K562 treated with DMSO at 1 percent for 4 hours (cell line): ENCODE results near the gene PRRC2A. TPM values are rescaled to one million over a fixed set of nuclear protein-coding genes. Genes with fewer than 3 reads are reported as not detected.

Source experiments
- total RNA-seq: library from RNA; unstranded; fragments of 300-600 nt; gene quantifications from 2 replicates; pipeline ENCODE4 v1.2.3, GENCODE V29; 2022; ENCODE audit not compliant: insufficient read depth

The PRRC2A gene
- 185 and 248 TPM in 2 replicates for total RNA-seq

DNA sequence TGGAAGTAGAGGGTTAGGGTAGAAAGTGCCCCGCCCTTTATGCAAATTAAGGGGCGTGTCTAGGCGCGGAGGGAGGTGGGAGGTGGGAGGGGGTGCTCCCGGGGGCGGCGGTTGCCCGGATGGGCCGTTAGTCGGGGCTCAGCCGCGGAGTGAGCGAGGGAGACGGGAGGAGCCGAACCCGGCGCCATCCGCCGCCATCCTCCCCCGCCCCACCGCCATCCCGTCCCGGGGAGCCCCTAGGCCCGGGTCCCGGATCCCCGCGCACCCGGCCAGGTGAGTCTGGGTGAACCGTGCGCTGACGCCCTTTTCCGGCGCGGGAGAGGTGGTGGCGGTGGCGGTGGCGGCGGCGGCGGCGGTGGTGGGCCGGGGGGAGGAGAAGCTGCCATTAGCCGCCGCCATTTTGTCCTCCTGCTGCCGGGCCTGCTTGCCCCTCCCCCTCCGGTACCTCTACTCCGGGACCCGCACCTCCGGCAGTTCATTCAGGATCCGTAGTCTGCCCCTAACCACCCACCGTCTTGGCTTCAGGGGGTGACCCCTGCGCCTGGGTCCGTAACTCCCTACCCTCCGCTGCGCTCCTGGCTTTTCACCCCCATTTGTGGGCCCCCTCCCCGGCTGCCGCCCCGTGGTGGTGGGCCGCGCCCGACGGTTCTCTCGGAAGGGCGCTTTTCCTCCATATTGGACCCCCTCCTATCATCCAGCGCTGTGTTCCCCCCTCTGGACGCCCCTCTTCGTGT lies at the start of gene PRRC2A:
Gene PRRC2A, plus strand, starts transcription at position 130 of the 734 bp plus-strand sequence. CDS start 2,075 bp downstream, outside the sequence.

DNA sequence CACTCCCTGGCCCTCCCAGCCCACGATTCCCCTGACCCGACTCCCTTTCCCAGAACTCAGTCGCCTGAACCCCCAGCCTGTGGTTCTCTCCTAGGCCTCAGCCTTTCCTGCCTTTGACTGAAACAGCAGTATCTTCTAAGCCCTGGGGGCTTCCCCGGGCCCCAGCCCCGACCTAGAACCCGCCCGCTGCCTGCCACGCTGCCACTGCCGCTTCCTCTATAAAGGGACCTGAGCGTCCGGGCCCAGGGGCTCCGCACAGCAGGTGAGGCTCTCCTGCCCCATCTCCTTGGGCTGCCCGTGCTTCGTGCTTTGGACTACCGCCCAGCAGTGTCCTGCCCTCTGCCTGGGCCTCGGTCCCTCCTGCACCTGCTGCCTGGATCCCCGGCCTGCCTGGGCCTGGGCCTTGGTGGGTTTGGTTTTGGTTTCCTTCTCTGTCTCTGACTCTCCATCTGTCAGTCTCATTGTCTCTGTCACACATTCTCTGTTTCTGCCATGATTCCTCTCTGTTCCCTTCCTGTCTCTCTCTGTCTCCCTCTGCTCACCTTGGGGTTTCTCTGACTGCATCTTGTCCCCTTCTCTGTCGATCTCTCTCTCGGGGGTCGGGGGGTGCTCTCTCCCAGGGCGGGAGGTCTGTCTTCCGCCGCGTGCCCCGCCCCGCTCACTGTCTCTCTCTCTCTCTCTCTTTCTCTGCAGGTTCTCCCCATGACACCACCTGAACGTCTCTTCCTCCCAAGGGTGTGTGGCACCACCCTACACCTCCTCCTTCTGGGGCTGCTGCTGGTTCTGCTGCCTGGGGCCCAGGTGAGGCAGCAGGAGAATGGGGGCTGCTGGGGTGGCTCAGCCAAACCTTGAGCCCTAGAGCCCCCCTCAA lies 48.2 kb upstream of the PRRC2A start, which contains the start of gene LTA:
Gene LTA, plus strand, starts transcription at position 249 of the 871 bp plus-strand sequence. Its CDS starts 454 bp downstream, at position 703.

DNA sequence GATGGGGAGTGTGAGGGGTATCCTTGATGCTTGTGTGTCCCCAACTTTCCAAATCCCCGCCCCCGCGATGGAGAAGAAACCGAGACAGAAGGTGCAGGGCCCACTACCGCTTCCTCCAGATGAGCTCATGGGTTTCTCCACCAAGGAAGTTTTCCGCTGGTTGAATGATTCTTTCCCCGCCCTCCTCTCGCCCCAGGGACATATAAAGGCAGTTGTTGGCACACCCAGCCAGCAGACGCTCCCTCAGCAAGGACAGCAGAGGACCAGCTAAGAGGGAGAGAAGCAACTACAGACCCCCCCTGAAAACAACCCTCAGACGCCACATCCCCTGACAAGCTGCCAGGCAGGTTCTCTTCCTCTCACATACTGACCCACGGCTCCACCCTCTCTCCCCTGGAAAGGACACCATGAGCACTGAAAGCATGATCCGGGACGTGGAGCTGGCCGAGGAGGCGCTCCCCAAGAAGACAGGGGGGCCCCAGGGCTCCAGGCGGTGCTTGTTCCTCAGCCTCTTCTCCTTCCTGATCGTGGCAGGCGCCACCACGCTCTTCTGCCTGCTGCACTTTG lies 45.1 kb upstream of the PRRC2A start, which contains the start of gene TNF:
Gene TNF, plus strand, starts transcription at position 231 of the 567 bp plus-strand sequence. Its CDS starts 177 bp downstream, at position 408.

DNA sequence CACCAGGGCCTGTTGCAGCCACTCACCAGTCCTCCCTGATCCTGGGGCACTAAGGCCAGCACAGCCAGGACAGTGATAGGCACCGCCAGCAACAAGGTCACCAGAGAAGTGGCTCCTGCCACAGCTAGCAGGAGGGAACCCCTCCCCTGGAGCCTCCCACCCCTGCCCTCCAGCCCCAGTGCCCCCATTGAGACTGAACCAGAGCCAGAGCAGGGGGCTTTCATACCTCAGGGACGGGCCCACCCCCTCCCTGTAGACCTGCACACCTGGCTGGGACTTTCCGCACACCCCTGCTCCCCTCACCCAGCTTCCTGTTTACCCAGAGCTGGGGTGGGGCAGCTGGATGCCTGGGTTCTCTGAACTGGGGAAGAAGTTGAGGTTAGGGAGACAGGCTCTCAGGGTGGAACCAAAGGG lies 38.3 kb upstream of the PRRC2A start, which contains the start of gene LTB:
Gene LTB, minus strand, starts transcription at position 195 of the 414 bp plus-strand sequence. Its CDS starts 7 bp downstream, at position 188.

DNA sequence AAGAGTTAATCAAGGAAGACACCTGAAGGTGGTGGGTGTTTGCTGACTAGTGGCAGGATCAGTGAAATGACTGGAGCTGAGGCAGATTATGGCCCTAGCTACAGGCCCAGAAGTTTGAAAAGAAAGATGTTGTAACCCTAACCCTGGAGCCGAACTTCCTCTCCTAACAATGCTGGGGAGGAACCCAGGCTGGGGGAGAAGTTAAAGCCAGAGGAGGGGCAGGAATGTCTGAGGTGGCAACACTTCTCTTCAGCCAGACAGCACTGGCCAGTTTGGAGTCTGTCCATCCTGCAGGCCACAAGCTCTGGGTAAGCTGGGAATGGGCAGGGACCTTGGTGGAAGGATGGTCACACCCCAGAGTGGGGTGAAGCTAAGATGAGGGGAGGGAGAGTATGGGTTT lies 34.5 kb upstream of the PRRC2A start, which contains the start of gene LST1:
Gene LST1, plus strand, starts transcription at position 270 of the 400 bp plus-strand sequence. CDS start 1,023 bp downstream, outside the sequence.

DNA sequence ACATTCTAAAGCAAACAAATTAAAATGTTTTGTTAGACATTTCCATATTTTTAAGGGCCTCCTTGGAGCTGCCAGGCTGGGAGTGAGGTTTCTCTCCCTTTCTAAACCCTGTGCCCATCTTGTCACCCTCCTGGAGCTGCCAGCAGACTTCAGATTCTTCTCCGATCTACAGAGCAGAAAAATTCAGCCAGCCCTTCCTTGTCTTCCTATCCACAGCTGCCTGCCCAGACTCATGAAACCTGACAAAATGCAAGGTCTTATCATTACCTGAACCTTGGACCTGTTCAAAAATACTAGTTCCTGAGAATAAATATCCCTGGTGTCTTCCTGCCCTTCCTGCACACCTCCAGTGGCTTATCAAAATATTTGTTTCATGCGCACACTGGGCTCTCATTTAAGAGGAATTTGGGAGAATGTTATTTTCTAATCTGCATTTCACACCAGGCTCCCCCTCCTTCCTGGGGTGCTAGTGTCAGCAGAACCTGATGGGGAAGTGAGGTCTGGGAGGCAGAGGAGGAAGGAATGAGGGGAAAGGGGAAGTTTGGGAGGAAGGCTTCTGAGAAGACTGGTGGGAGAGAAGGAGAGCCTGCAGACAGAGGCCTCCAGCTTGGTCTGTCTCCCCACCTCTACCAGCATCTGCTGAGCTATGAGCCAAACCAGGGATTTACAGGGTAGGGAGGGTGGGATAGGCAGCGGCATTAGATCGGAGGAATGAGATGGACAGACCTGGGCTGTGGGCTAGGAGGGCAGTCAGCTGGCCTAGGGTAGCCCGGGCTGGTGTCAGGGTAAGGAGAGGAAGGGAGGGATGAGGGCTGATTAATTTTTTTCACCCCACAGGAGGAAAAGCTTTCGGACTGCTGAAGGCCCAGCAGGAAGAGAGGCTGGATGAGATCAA lies 5.6 kb upstream of the PRRC2A start, which contains the start of gene AIF1:
Gene AIF1, plus strand, starts transcription at position 551 of the 895 bp plus-strand sequence. Its CDS starts 96 bp downstream, at position 647.

DNA sequence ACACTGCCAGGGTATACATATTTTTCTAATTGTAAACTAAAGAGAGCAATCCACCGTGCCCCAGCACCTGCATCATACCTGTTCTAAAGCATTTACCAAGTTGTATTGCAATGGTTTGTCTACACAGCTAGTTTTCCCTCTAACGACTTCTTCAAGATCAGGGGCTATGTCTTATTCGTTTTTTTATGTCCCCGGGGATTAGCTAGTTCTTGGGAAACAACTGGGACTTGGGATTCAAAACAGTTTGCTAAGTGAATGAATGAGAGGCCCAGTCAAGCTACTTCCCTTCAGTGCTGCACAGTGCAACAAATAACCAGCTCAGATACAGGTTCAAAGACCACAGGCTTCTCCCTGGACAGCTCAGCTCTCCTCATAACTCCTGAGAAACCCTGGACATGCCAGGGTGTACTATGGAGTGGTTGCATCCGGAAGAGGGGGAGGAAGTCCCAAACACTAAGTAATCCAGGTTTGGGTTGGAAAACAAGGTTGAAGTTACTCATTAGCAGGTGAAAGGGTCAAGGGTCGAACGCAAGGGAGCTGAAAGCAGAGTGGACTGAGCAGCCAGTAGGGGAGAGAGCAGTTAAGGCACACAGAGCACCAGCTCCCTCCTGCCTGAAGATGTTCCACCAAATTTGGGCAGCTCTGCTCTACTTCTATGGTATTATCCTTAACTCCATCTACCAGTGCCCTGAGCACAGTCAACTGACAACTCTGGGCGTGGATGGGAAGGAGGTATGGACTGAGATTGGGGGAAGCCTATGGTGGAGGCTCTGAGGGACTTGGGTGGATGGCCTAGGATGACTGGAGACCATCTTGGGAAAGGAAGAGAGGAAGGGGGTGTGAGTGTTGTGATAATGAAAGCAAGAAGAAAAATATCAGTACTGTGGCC lies 35.1 kb downstream of the PRRC2A start, which contains the start of gene APOM:
Gene APOM, plus strand, starts transcription at position 546 of the 889 bp plus-strand sequence. Its CDS starts 73 bp downstream, at position 619.

DNA sequence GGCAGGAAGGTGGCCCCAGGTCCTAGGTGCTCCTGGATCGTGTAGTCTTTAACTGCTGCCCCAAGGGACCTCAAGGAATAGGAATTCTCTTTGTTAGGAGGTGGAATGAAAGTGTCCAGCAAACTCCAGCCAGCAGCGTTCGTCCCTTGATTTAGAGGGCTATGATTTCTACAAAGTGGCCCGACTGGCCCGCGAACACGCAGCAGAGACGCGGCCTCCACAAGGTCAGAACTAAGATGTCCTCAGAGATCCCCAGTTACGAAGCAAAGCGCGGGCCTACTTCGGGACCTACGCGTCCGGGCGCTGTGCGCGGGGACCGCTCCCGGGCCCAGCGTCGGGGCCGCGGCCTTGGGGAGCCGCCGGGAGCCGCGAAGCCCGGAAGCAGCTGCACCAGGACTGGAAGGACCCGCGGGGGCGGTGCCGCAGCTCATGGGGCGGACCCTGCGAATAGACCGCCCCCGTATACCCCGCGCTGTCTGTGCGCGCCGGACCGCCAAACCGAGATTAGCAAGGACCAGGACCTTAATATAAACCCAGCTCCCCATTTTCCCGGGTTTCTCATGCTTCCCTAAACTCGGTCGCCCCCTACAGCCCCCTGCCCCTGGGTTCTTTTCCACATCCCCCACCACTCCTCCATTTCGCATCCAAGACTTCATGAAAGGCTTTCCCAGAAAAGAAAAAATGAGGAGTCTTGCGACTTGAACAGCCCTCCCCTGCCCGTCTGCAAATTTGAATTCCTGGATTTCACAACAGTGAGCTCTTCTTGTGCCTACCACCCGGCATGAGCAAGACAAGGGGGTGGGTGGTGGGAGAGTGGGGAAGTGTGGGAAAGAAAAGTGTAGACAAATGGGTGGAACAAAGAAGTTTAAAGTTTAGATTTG lies 40.1 kb downstream of the PRRC2A start, which contains the start of gene C6orf47:
Gene C6orf47, minus strand, starts transcription at position 398 of the 881 bp plus-strand sequence. CDS start 831 bp downstream, outside the sequence.

DNA sequence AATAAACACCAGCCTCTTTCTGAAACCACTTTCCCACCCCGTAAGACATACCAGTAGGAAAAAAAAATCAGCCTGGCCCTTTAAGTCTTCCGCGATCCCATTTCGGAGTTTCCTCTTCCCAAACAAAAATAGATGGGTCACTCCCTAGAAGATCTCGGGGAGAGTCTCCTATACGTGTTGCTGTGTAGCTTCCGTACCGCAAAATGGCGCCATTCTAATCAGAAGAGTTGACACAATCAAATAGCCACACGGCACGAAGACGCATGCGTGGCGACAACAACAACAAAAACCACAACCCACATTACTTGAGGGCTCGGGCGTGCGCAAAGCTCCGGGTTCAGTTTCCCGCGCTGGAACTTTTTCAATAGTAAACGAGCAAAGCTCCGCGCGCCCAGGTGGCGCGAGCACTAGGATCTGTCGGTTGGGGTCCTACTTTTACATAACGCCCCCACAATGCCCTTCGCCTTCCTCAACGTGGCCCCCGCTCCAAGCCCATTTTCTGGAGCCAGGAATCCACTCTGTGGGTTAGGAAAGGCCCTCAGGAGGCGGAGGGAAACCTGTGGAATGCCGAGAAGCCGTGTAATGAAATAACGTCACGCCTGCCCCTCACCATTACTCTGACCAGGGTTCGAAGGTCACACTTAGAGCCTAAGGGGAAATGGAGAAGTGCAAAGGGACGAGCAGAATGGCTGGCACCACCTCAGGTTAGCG lies 44.4 kb downstream of the PRRC2A start, which contains the start of gene GPANK1:
Gene GPANK1, minus strand, starts transcription at position 208 of the 711 bp plus-strand sequence. CDS start 519 bp downstream, outside the sequence.

DNA sequence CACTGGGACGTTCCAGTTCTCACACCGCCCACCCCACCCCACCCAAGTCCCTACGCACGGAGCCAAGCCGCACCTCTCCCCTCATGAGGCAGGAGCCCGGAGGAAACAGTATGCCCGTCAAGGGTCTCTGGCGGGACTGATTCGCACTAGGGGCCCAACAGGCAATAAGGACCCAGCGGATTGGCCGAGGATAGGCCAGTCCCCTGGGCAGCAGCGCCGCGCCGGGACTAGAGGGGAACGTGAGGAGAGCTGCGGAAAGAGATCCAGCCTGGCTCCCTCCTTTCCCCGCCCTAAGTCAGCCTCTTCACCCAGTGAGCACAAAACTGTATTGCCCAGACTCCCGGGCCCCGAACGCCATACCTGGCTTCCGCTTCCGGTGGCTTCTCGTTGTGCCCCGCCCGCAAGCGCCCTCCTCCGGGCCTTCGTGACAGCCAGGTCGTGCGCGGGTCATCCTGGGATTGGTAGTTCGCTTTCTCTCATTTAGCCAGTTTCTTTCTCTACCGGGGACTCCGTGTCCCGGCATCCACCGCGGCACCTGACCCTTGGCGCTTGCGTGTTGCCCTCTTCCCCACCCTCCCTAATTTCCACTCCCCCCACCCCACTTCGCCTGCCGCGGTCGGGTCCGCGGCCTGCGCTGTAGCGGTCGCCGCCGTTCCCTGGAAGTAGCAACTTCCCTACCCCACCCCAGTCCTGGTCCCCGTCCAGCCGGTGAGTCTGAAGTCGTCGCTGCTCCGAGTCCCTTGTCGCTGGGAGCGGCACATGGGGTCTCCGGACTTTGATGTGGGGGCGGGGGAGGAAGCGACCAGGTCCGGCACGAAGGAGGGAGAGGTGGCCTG lies 45.2 kb downstream of the PRRC2A start, which contains the start of gene CSNK2B:
Gene CSNK2B, plus strand, starts transcription at position 580 of the 836 bp plus-strand sequence. CDS start 752 bp downstream, outside the sequence.

DNA sequence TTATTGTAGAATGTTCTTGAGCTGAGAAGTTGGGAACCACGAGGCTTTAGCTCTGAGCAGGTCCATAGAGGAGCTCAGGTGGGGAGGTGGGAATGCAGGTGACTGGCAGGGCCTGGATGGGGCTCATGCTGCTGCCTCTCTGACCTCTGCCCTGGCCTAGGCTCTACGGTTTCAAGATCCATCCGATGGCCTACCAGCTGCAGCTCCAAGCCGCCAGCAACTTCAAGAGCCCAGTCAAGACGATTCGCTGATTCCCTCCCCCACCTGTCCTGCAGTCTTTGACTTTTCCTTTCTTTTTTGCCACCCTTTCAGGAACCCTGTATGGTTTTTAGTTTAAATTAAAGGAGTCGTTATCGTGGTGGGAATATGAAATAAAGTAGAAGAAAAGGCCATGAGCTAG lies 49.2 kb downstream of the PRRC2A start, which contains the start of gene LY6G5B:
Gene LY6G5B, plus strand, starts transcription at position 301 of the 400 bp plus-strand sequence. CDS start 975 bp downstream, outside the sequence.

DNA sequence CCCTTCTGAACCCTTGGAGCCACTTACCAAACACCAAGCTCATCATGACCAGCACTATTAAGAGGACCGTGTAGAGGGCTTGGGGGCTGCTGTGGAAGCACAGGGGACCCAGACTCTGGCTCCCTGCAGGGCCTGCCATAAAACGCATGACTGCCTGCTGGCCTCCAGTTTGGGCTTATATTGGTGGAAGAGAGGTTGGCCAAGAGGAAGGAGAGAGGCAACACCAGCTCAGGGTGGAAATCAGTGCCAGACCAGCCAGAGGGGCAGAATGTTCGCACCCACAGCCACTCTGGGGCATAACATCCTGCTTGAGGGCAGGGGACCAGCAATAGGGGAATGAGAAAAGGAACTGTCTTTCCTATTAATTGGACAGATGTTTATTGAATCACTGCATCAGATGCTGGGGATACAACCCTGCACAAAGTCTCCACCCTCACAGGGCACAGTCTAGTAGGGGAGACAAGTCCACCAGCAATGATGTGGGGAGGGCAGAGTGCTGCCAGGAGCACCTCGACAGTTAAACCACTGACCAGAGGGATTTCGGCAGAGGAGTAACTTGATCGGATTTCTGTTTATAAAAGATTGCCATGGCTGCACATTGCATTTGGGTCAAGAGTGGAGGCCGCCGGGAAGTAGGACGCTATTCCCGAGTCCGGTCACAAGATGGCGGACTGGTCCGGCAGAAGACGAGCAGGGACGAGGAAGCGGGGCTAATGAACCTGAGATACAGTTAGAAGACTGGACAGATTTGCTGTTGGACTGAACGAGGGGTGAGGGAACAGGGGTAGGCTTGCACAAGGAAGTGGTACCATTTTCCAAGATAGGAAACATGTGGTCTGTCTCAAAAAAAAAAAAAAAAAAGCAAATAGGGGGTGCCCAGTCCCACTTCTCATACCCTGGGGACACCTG lies 60.0 kb downstream of the PRRC2A start, which contains the start of gene LY6G5C:
Gene LY6G5C, minus strand, starts transcription at position 842 of the 909 bp plus-strand sequence. Its CDS starts 694 bp downstream, at position 148.

